Neural cell (in vitro differentiated cells): ENCODE measurements around the gene SLC38A5.

Experiments used
- EZH2 ChIP-seq: fragments of 200-600, 300-800 bp; shearing (Covaris generic), sonication (generic); IDR thresholded peaks from 2 replicates; pipeline ENCODE4 v1.6.1; 2014; ENCODE audit warnings: antibody characterized with exemption, low read length, borderline replicate concordance, mild to moderate bottlenecking; ENCODE audit not compliant: insufficient read depth, poor library complexity, severe bottlenecking
- SMC3 ChIP-seq: fragments of 450-650 bp; conservative IDR thresholded peaks from 2 replicates; pipeline ENCODE4 v1.6.1; 2014; ENCODE audit warnings: antibody characterized with exemption, mild to moderate bottlenecking, moderate library complexity; ENCODE audit not compliant: poor library complexity
- TF ChIP-seq, protein P1 (sequence below): fragments of 450-650 bp; IDR thresholded peaks from 2 replicates; pipeline ENCODE4 v1.5.1; 2014; ENCODE audit warnings: antibody characterized with exemption, mild to moderate bottlenecking, moderate library complexity; ENCODE audit not compliant: poor library complexity, severe bottlenecking
- TF ChIP-seq, protein P2 (sequence below): IDR thresholded peaks from 2 replicates; pipeline ENCODE4 v1.6.1; 2012; ENCODE audit warnings: borderline replicate concordance

DNA sequence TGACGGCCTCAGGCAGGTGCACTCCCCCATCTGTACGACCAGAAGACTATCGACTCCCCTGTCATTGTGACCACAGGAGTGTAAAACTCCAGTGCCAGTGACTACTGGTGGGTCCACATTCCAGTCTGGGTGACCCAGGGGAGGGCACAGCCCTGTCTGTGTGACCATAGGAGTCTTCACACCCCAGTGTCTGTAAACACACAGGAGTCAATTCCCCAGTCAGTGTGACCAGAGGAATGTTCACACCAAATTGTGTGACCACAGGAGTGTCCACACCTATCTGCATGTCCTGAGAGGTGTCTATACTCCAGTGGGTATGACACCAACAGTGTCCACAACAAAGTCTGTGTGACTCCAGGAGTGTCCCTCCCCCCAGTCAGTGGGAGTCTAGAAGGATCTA, 18.0 kb upstream of the SLC38A5 start:
- TF ChIP-seq, protein P1, sequence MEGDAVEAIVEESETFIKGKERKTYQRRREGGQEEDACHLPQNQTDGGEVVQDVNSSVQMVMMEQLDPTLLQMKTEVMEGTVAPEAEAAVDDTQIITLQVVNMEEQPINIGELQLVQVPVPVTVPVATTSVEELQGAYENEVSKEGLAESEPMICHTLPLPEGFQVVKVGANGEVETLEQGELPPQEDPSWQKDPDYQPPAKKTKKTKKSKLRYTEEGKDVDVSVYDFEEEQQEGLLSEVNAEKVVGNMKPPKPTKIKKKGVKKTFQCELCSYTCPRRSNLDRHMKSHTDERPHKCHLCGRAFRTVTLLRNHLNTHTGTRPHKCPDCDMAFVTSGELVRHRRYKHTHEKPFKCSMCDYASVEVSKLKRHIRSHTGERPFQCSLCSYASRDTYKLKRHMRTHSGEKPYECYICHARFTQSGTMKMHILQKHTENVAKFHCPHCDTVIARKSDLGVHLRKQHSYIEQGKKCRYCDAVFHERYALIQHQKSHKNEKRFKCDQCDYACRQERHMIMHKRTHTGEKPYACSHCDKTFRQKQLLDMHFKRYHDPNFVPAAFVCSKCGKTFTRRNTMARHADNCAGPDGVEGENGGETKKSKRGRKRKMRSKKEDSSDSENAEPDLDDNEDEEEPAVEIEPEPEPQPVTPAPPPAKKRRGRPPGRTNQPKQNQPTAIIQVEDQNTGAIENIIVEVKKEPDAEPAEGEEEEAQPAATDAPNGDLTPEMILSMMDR = no peak
- TF ChIP-seq SMC3 (no peak), EZH2 (no peak)
- TF ChIP-seq, protein P2, sequence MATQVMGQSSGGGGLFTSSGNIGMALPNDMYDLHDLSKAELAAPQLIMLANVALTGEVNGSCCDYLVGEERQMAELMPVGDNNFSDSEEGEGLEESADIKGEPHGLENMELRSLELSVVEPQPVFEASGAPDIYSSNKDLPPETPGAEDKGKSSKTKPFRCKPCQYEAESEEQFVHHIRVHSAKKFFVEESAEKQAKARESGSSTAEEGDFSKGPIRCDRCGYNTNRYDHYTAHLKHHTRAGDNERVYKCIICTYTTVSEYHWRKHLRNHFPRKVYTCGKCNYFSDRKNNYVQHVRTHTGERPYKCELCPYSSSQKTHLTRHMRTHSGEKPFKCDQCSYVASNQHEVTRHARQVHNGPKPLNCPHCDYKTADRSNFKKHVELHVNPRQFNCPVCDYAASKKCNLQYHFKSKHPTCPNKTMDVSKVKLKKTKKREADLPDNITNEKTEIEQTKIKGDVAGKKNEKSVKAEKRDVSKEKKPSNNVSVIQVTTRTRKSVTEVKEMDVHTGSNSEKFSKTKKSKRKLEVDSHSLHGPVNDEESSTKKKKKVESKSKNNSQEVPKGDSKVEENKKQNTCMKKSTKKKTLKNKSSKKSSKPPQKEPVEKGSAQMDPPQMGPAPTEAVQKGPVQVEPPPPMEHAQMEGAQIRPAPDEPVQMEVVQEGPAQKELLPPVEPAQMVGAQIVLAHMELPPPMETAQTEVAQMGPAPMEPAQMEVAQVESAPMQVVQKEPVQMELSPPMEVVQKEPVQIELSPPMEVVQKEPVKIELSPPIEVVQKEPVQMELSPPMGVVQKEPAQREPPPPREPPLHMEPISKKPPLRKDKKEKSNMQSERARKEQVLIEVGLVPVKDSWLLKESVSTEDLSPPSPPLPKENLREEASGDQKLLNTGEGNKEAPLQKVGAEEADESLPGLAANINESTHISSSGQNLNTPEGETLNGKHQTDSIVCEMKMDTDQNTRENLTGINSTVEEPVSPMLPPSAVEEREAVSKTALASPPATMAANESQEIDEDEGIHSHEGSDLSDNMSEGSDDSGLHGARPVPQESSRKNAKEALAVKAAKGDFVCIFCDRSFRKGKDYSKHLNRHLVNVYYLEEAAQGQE = no peak
